SK-MEL-5 (cell line): ENCODE measurements around the gene CDK10. TPM values are rescaled to one million over a fixed set of nuclear protein-coding genes. Genes with fewer than 3 reads are reported as not detected.
"Not testable (repeated sequence)": the region's sequence is repeated elsewhere in the genome, so short reads cannot be mapped to it uniquely, and the experiment has no call there.

Experiments
- DNase-seq: peaks from one replicate; pipeline ENCODE4 v3.0.0-alpha.2; 2016; ENCODE audit warnings: low read depth, low spot score
- in situ Hi-C: cut with HindIII; loops from 2 replicates; pipeline ENCODE4 v1.10.0; 2016; ENCODE audit warnings: low sequenced_read_pairs, high pct_unique_total_duplicates, low pct_unique_long_range_greater_than_20kb
- total RNA-seq: library from RNA; depleted of rRNA; stranded (reverse); fragments of >200 nt; shearing (Covaris generic); gene quantifications from 2 replicates; pipeline ENCODE4 v1.2.3, GENCODE V29; 2014

Gene CDK10
- total RNA-seq, 1 experiment from 2014 or later, result 18.1 TPM

DNA sequence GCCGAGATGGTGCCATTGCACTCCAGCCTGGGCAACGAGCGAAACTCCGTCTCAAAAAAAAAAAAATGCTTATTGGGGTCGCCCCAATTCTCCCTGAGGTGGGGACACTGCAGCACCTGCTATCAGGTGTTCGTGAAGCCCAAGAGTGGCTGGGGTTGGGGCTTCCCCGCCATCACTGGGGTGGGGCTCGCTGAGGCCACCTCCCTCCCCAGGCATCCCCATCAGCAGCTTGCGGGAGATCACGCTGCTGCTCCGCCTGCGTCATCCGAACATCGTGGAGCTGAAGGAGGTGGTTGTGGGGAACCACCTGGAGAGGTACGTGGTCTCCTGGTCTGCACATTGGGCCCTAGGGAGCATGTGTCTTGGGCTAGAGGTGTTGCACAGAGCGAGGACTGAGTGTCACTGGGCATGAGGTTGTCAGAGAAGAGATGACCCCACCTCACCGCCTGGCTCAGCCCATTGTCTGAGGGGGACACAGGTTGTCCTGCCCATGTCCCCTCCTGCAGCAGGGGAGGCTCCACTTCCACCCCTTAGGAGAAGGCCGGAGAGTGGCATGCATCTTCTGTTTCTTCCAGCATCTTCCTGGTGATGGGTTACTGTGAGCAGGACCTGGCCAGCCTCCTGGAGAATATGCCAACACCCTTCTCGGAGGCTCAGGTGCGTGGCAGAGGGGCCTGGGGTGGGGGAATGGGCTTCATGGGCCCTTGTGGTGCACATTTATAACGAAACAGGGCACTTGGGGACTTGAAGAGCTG is 4.9 kb downstream of the CDK10 start:
- in situ Hi-C loops, result no loop called here
- no peak for DNase-seq

DNA sequence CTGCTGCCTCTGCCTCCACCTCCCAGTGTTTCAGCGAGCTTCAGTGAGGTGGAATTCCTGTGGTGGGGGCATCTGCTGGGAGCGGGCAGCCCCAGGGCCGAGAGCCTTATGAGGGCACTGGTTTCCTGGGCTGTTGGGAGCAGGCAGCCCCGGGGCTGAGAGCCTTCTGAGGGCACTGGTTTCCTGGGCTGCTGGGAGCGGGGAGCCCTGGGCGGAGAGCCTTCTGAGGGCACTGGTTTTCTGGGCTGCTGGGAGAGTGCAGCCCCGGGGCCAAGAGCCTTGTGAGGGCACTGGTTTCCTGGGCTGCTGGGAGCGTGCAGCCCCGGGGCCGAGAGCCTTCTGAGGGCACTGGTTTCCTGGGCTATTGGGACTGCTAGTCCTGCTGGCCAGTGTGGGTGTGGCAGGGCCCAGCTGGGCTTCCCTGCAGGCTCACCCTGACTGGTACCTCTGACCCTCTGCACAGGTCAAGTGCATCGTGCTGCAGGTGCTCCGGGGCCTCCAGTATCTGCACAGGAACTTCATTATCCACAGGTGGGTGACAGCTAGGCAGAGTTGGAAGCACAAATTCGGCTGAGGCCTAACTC is 5.6 kb downstream of the CDK10 start:
- DNase-seq, result no peak
- in situ Hi-C loops, result no loop called here

DNA sequence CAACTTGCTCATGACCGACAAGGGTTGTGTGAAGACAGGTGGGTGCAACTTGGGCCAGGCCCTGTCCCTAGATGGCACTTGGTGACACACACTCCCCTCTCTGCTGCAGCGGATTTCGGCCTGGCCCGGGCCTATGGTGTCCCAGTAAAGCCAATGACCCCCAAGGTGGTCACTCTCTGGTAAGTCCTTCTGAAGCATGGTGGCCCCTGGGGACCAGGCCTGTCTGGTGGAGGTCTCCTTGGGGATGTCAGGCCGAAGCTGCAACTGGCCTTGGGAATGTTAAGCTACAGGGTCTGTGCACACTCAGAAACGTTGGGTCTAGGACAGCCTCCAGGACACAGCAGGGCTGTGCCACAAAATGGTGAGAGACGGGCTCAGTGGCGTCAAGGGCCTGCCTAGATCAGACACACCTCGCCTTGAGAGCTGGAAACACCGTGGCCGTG is 6.8 kb downstream of the CDK10 start:
- no peak for DNase-seq
- in situ Hi-C loops, result no loop called here

- DNase-seq, result no peak
- in situ Hi-C loops, result no loop called here
These were observed 7.7 kb downstream of the CDK10 start for GRCh38 chr16:89693931-89694783.

DNA sequence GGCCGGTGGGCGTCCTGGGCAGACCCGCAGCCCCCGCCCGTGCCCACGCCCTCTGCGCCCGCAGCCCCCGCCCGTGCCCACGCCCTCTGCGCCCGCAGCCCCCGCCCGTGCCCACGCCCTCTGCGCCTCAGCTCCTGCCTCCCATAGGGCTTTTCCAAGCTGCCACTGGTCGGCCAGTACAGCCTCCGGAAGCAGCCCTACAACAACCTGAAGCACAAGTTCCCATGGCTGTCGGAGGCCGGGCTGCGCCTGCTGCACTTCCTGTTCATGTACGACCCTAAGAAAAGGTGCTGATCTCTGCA is 8.2 kb downstream of the CDK10 start:
- in situ Hi-C loops, DNase-seq: not testable (repeated sequence)

GRCh38 chr16:89695086-89695874 is 8.8 kb downstream of the CDK10 start:
- no peak for DNase-seq

DNA sequence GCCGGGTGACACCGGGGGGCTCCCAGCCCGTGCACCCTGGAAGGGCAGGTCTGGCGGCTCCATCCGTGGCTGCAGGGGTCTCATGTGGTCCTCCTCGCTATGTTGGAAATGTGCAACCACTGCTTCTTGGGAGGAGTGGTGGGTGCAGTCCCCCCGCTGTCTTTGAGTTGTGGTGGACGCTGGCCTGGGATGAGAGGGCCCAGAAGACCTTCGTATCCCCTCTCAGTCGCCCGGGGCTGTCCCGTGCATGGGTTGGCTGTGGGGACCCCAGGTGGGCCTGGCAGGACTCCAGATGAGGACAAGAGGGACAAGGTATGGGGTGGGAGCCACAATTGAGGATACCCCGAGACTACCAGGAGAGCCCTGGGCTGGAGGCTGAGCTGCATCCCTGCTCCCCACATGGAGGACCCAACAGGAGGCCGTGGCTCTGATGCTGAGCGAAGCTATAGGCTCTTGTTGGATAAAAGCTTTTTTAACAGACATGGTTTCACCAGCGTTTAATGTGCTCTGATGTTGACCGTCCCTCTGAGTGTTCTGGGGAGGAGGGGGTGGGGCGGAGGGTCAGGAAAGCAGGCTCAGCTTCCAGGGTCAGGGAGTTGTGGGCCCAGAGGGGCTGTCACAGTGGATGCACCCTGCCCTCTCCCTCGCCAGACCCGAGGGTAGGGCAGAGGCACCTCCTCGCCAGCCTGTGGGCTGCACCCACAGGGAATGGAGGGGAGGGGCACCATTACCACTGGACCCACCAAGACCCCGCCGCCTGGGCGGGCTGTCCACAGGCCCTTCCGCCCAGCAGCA is 9.6 kb downstream of the CDK10 start:
- in situ Hi-C loops, result no loop called here

More at GRCh38 chr16:89695086-89695874, 8.8 kb downstream of the CDK10 start:
- in situ Hi-C loops, result no loop called here

DNA sequence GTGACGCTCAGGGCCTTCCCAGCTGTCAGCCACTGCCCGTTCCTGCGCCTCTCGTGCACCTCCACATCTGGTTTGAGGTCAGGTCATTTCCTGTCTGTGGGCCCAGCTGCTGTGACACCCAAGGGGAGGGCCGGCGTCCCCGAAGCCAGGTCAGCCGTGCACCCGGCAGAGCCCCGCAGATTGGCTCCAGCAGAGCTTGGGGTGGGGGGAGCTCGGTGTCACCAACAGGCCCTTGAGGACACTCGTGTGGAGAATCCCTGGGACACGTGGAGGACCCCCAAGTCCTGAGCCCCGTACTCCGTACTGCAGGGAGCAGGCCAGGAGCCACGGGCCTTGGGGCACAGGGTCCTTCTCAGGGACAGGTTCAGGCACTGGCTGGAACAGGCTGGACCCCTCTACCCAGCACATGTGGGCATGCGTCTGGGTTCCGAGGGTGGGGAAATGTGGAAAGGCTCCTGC is 10.2 kb downstream of the CDK10 start:
- no peak for DNase-seq

More for the DNA sequence above, 9.6 kb downstream of the CDK10 start:
- no peak for DNase-seq

DNA sequence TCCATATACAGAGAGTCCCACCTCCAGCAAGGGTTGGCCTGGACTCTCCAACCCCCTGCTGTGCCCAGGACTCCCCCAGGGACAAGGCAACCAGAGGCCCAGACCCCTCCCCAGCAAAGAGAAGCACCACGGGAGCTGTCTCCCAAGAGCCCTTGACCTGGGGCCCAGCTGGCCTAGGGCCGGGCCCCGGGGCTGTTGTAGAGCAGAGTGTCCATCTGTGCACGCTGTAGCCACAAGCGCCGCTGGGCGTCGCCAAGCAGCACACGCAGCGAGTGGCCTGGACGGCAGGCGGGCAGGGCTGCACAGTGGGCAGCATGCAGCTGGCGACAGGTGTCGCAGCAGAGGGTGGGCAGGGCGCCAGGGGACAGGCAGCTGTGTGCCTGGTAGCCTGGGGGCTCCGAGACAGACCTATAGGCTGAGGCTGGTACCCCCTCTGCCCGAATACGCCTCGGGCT is 10.7 kb downstream of the CDK10 start:
- in situ Hi-C loops, result no loop called here
- DNase-seq, result no peak

More for the DNA sequence above, 10.2 kb downstream of the CDK10 start:
- in situ Hi-C loops, result no loop called here

- DNase-seq, result no peak
- in situ Hi-C loops, result no loop called here
These were observed 11.3 kb downstream of the CDK10 start for GRCh38 chr16:89697616-89698331.

GRCh38 chr16:89698717-89699116 is 12.2 kb downstream of the CDK10 start:
- DNase-seq, in situ Hi-C loops: not testable (repeated sequence)

- DNase-seq, in situ Hi-C loops: not testable (repeated sequence)
These were observed 13.2 kb downstream of the CDK10 start for GRCh38 chr16:89699629-89700099.

DNA sequence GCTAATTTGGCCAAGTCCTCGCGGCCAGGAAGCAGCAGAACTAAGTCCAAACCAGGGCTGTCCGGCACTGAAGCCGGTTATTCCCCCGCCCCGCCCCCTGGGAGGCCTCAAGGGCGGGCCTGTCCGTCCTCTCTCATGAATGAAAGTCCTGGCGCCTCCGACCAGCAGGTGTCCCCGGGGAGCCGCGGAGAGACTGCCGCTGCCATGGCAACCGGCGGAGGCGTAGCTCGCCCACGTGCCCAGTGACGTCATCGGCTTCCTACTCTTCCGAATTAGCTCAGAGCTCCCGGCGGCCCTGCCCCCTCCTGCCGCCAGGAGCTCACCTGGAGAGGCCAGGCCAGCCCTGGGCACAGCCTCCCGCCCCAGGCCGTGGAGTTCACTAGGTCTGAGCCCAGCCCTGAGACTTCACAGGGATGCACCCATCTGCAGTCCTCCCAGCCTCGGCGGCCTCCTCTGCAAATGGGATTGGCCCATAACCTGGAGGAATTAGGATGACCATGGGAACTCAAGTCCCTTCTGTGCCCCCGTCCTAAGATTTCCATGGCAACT is 13.7 kb downstream of the CDK10 start:
- peak; percentile 97 for DNase-seq
- in situ Hi-C loops, result no loop called here

GRCh38 chr16:89700649-89701424 is 14.3 kb downstream of the CDK10 start:
- in situ Hi-C loops, result no loop called here

More at GRCh38 chr16:89700649-89701424, 14.3 kb downstream of the CDK10 start:
- no peak for DNase-seq
